ENCODE results near the gene AGBL4. TPM values are rescaled to one million over a fixed set of nuclear protein-coding genes. Genes with fewer than 3 reads are reported as not detected.

AGBL4 gene
- total RNA-seq, 4 donors from 2014 or later = 0.08 to 0.71 (median 0.60) TPM

GRCh38 chr1:49187056-49187455 lies 836.7 kb downstream of the AGBL4 start:
- intact Hi-C loops (cut with DNase I; ENCODE audit: low total_unique reads) = no loop called here
- DNase-seq (ENCODE audit: low spot score in 2 of 2) = no peak
- 64 to 73% methylated on average over 3 of the region's 3 CpGs for WGBS, 2 donors
- H3K4me3 ChIP-seq (ENCODE audit: low read depth, poor library complexity, severe bottlenecking) = no peak overlapping the region
- TF ChIP-seq CTCF (IDR thresholded peaks at IDR 0.05) = no peak
- TF ChIP-seq POLR2A (IDR thresholded peaks at IDR 0.05) = no peak

GRCh38 chr1:49185450-49185980 lies 838.2 kb downstream of the AGBL4 start:
- no peak for DNase-seq (ENCODE audit: low spot score in 2 of 2)
- intact Hi-C loops (cut with DNase I; ENCODE audit: low total_unique reads) = no loop called here
- TF ChIP-seq CTCF (IDR thresholded peaks at IDR 0.05) = no peak
- TF ChIP-seq POLR2A (IDR thresholded peaks at IDR 0.05) = no peak
- no peak overlapping the region for H3K4me3 ChIP-seq (ENCODE audit: low read depth, poor library complexity, severe bottlenecking)
- 82 to 83% methylated on average over 4 of the region's 4 CpGs for WGBS, 2 donors

GRCh38 chr1:49183489-49183888 lies 840.3 kb downstream of the AGBL4 start:
- no peak overlapping the region for H3K4me3 ChIP-seq (ENCODE audit: low read depth, poor library complexity, severe bottlenecking)
- DNase-seq (ENCODE audit: low spot score in 2 of 2) = no peak
- intact Hi-C loops (cut with DNase I; ENCODE audit: low total_unique reads) = no loop called here
- TF ChIP-seq POLR2A (IDR thresholded peaks at IDR 0.05) = no peak
- no peak for TF ChIP-seq CTCF (IDR thresholded peaks at IDR 0.05)

GRCh38 chr1:49181033-49181432 lies 842.7 kb downstream of the AGBL4 start:
- intact Hi-C loops (cut with DNase I; ENCODE audit: low total_unique reads) = no loop called here
- WGBS, 2 donors = 64 to 79% methylated on average over 2 of the region's 2 CpGs
- TF ChIP-seq CTCF (IDR thresholded peaks at IDR 0.05) (no peak), POLR2A (IDR thresholded peaks at IDR 0.05) (no peak)
- no peak overlapping the region for H3K4me3 ChIP-seq (ENCODE audit: low read depth, poor library complexity, severe bottlenecking)
- DNase-seq (ENCODE audit: low spot score in 2 of 2) = no peak

GRCh38 chr1:49171941-49172593 lies 851.7 kb downstream of the AGBL4 start:
- TF ChIP-seq POLR2A (IDR thresholded peaks at IDR 0.05) (no peak), CTCF (IDR thresholded peaks at IDR 0.05) (no peak)
- intact Hi-C loops (cut with DNase I; ENCODE audit: low total_unique reads) = no loop called here
- H3K4me3 ChIP-seq (ENCODE audit: low read depth, poor library complexity, severe bottlenecking) = no peak overlapping the region
- no peak for DNase-seq (ENCODE audit: low spot score in 2 of 2)
- WGBS, 2 donors = 73 to 80% methylated on average over 2 of the region's 2 CpGs

GRCh38 chr1:49166031-49166430 lies 857.7 kb downstream of the AGBL4 start:
- no peak overlapping the region for H3K4me3 ChIP-seq (ENCODE audit: low read depth, poor library complexity, severe bottlenecking)
- no peak for TF ChIP-seq POLR2A (IDR thresholded peaks at IDR 0.05)
- TF ChIP-seq CTCF (IDR thresholded peaks at IDR 0.05) = no peak
- 57 to 69% methylated on average over 2 of the region's 2 CpGs for WGBS, 2 donors
- no peak for DNase-seq (ENCODE audit: low spot score in 2 of 2)
- intact Hi-C loops (cut with DNase I; ENCODE audit: low total_unique reads) = no loop called here

Measured in lower leg skin (tissue), 4 donors.